D721Med (cell line): ENCODE results near the gene KDM3B.

ENCODE experiments used
- DNase-seq: peaks from one replicate; pipeline ENCODE4 v3.0.0; 2011; ENCODE audit warnings: low spot score; ENCODE audit not compliant: insufficient read length
- FAIRE-seq: peaks from 2 replicates; lab custom pipeline; 2011; peaks lifted over from hg19 to GRCh38; lab: Jason Lieb, UNC
- CTCF ChIP-seq: IDR thresholded peaks from 2 replicates; pipeline ENCODE4 v1.5.1; 2012; ENCODE audit warnings: mild to moderate bottlenecking, control low read depth; ENCODE audit not compliant: insufficient read depth; ENCODE audit errors: missing control alignments

The KDM3B gene

GRCh38 chr5:138418444-138418843, 66.0 kb downstream of the KDM3B start:
- FAIRE-seq = no peak
- no peak for TF ChIP-seq CTCF
- no peak for DNase-seq

GRCh38 chr5:138425079-138425478, 72.6 kb downstream of the KDM3B start:
- FAIRE-seq (no peak), DNase-seq (no peak)
- TF ChIP-seq CTCF = no peak

- no peak for FAIRE-seq
- DNase-seq = no peak
- no peak for TF ChIP-seq CTCF
These were observed 83.5 kb downstream of the KDM3B start for GRCh38 chr5:138435943-138436342.

GRCh38 chr5:138438003-138438723, 85.7 kb downstream of the KDM3B start:
- FAIRE-seq (no peak), DNase-seq (no peak)
- no peak for TF ChIP-seq CTCF

- FAIRE-seq (no peak), DNase-seq (no peak)
- no peak for TF ChIP-seq CTCF
These were observed 86.4 kb downstream of the KDM3B start, which contains the start of gene REEP2 for GRCh38 chr5:138438724-138439476. TSS of gene REEP2 (plus strand) at chr5:138439057. CDS start at chr5:138439209, 152 bp downstream.

- FAIRE-seq (no peak), DNase-seq (no peak)
- no peak for TF ChIP-seq CTCF
These were observed 87.1 kb downstream of the KDM3B start for GRCh38 chr5:138439477-138440158.
